ENCODE data around the gene CENPP. TPM values are rescaled to one million over a fixed set of nuclear protein-coding genes. Genes with fewer than 3 reads are reported as not detected.

Gene CENPP
- total RNA-seq, 1 donor from 2014 or later = 1.9 TPM

- Mint-ChIP-seq H3K9me3 (ENCODE audit: unreplicated experiment) (no peaks in the 10 kb centered on the region), H3K4me1 (ENCODE audit: low read depth, unreplicated experiment) (peaks cover 2% of the 10 kb centered on the region), H3K27me3 (ENCODE audit: low read depth, unreplicated experiment) (no peaks in the 10 kb centered on the region), H3K27ac (ENCODE audit: unreplicated experiment) (no peak overlapping the region), H3K36me3 (ENCODE audit: low read depth, unreplicated experiment) (peaks cover 44% of the 10 kb centered on the region), H3K4me3 (ENCODE audit: unreplicated experiment) (no peak overlapping the region)
- H3K4me3 ChIP-seq (ENCODE audit: insufficient read depth, low read depth, low read length) = no peak overlapping the region
- DNase-seq (ENCODE audit: low read depth) (no peak), FAIRE-seq (no peak)
- H3K4me1 ChIP-seq (ENCODE audit: insufficient read depth, low read length) = no peaks in the 10 kb centered on the region
- no peak overlapping the region for H2AFZ ChIP-seq (ENCODE audit: low read depth, low read length)
- H3K27ac ChIP-seq (ENCODE audit: low read depth, low read length) = no peak overlapping the region
- no peak overlapping the region for H3K4me2 ChIP-seq (ENCODE audit: low read length)
- no peaks in the 10 kb centered on the region for H3K27me3 ChIP-seq (ENCODE audit: insufficient read depth, low read length)
- peaks cover 12% of the 10 kb centered on the region for H3K79me2 ChIP-seq (ENCODE audit: insufficient read depth, low read length)
- peaks cover 35% of the 10 kb centered on the region for H3K36me3 ChIP-seq (ENCODE audit: insufficient read depth, low read length)
- no peak overlapping the region for H3K9ac ChIP-seq (ENCODE audit: low read length)
- H3K9me3 ChIP-seq (ENCODE audit: insufficient read depth, low read depth, low read length) = no peaks in the 10 kb centered on the region
- TF ChIP-seq EZH2 (IDR thresholded peaks at IDR 0.05; ENCODE audit: insufficient read depth, low read length) = no peak
- TF ChIP-seq, protein P1, sequence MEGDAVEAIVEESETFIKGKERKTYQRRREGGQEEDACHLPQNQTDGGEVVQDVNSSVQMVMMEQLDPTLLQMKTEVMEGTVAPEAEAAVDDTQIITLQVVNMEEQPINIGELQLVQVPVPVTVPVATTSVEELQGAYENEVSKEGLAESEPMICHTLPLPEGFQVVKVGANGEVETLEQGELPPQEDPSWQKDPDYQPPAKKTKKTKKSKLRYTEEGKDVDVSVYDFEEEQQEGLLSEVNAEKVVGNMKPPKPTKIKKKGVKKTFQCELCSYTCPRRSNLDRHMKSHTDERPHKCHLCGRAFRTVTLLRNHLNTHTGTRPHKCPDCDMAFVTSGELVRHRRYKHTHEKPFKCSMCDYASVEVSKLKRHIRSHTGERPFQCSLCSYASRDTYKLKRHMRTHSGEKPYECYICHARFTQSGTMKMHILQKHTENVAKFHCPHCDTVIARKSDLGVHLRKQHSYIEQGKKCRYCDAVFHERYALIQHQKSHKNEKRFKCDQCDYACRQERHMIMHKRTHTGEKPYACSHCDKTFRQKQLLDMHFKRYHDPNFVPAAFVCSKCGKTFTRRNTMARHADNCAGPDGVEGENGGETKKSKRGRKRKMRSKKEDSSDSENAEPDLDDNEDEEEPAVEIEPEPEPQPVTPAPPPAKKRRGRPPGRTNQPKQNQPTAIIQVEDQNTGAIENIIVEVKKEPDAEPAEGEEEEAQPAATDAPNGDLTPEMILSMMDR (IDR thresholded peaks at IDR 0.05; ENCODE audit: insufficient read depth, low read depth, low read length) = no peak
- peaks cover 29% of the 10 kb centered on the region for H4K20me1 ChIP-seq (ENCODE audit: insufficient read depth, low read length)
Measured at GRCh38 chr9:92647671-92648473, 322.1 kb downstream of the CENPP start.

GRCh38 chr9:92648474-92648971 lies 322.8 kb downstream of the CENPP start:
- peaks cover 50% of the 10 kb centered on the region for H3K36me3 Mint-ChIP-seq (ENCODE audit: low read depth, unreplicated experiment)
- no peak overlapping the region for H3K27ac ChIP-seq (ENCODE audit: low read depth, low read length)
- no peak for FAIRE-seq

More at GRCh38 chr9:92648474-92648971, 322.8 kb downstream of the CENPP start:
- Mint-ChIP-seq H3K4me3 (ENCODE audit: unreplicated experiment) (no peak overlapping the region), H3K9me3 (ENCODE audit: unreplicated experiment) (no peaks in the 10 kb centered on the region), H3K27me3 (ENCODE audit: low read depth, unreplicated experiment) (no peaks in the 10 kb centered on the region), H3K27ac (ENCODE audit: unreplicated experiment) (no peak overlapping the region), H3K4me1 (ENCODE audit: low read depth, unreplicated experiment) (peaks cover 2% of the 10 kb centered on the region)
- no peaks in the 10 kb centered on the region for H3K9me3 ChIP-seq (ENCODE audit: insufficient read depth, low read depth, low read length)
- no peaks in the 10 kb centered on the region for H3K4me1 ChIP-seq (ENCODE audit: insufficient read depth, low read length)
- peaks cover 16% of the 10 kb centered on the region for H3K79me2 ChIP-seq (ENCODE audit: insufficient read depth, low read length)
- DNase-seq (ENCODE audit: low read depth) = no peak
- TF ChIP-seq, protein P1 (IDR thresholded peaks at IDR 0.05; ENCODE audit: insufficient read depth, low read depth, low read length) = no peak
- no peak for TF ChIP-seq EZH2 (IDR thresholded peaks at IDR 0.05; ENCODE audit: insufficient read depth, low read length)
- H3K4me2 ChIP-seq (ENCODE audit: low read length) = no peak overlapping the region
- H4K20me1 ChIP-seq (ENCODE audit: insufficient read depth, low read length) = peaks cover 28% of the 10 kb centered on the region
- H3K4me3 ChIP-seq (ENCODE audit: insufficient read depth, low read depth, low read length) = no peak overlapping the region
- H3K27me3 ChIP-seq (ENCODE audit: insufficient read depth, low read length) = no peaks in the 10 kb centered on the region
- peaks cover 29% of the 10 kb centered on the region for H3K36me3 ChIP-seq (ENCODE audit: insufficient read depth, low read length)
- H3K9ac ChIP-seq (ENCODE audit: low read length) = no peak overlapping the region
- H2AFZ ChIP-seq (ENCODE audit: low read depth, low read length) = no peak overlapping the region

Data from astrocyte (in vitro differentiated cells and primary cell).